BE2C (cell line): Measurements from ENCODE around the gene NFIC.
A peak's percentile ranks its signal among the peaks of the same experiment; 100 is the strongest.

ENCODE experiments used
- DNase-seq: peaks from one replicate; pipeline ENCODE4 v3.0.0-alpha.2; 2020
- H3K27me3 ChIP-seq: fragments of 250-450 bp; sonication (Bioruptor Pico); 2 replicates; pipeline ENCODE4 v1.5.1; 2020; ENCODE audit warnings: mild to moderate bottlenecking
- H3K36me3 ChIP-seq: fragments of 250-450 bp; sonication (Bioruptor Pico); 2 replicates; pipeline ENCODE4 v1.5.1; 2020; ENCODE audit warnings: mild to moderate bottlenecking
- H3K4me1 ChIP-seq: fragments of 250-450 bp; sonication (Bioruptor Pico); 2 replicates; pipeline ENCODE4 v1.5.1; 2020
- H3K4me3 ChIP-seq: 2 replicates; pipeline ENCODE4 v1.5.1; 2011; ENCODE audit warnings: low read depth, low read length
- H3K9me3 ChIP-seq: fragments of 250-450 bp; sonication (Bioruptor Pico); 2 replicates; pipeline ENCODE4 v1.5.1; 2020
- TF ChIP-seq, protein P1 (sequence below): IDR thresholded peaks from 2 replicates; pipeline ENCODE4 v1.5.1; 2012; ENCODE audit warnings: mild to moderate bottlenecking, low read depth, low read length

NFIC gene

GRCh38 chr19:3360421-3361383, 5.7 kb upstream of the NFIC start:
- Histone ChIP-seq H3K4me1 (peaks cover 5% of the 10 kb centered on the region), H3K27me3 (no peaks in the 10 kb centered on the region), H3K36me3 (no peaks in the 10 kb centered on the region), H3K4me3 (peak overlapping the region; percentile 83), H3K9me3 (no peaks in the 10 kb centered on the region)
- peak; percentile 70 for DNase-seq
- TF ChIP-seq, protein P1, sequence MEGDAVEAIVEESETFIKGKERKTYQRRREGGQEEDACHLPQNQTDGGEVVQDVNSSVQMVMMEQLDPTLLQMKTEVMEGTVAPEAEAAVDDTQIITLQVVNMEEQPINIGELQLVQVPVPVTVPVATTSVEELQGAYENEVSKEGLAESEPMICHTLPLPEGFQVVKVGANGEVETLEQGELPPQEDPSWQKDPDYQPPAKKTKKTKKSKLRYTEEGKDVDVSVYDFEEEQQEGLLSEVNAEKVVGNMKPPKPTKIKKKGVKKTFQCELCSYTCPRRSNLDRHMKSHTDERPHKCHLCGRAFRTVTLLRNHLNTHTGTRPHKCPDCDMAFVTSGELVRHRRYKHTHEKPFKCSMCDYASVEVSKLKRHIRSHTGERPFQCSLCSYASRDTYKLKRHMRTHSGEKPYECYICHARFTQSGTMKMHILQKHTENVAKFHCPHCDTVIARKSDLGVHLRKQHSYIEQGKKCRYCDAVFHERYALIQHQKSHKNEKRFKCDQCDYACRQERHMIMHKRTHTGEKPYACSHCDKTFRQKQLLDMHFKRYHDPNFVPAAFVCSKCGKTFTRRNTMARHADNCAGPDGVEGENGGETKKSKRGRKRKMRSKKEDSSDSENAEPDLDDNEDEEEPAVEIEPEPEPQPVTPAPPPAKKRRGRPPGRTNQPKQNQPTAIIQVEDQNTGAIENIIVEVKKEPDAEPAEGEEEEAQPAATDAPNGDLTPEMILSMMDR = no peak

GRCh38 chr19:3361384-3362216, 4.8 kb upstream of the NFIC start:
- Histone ChIP-seq H3K27me3 (no peaks in the 10 kb centered on the region), H3K4me3 (peak overlapping the region; percentile 83), H3K36me3 (no peaks in the 10 kb centered on the region), H3K9me3 (no peaks in the 10 kb centered on the region), H3K4me1 (peaks cover 5% of the 10 kb centered on the region)
- TF ChIP-seq, protein P1 = no peak
- no peak for DNase-seq

GRCh38 chr19:3362217-3362906, 4.0 kb upstream of the NFIC start:
- DNase-seq = no peak
- H3K4me3 ChIP-seq = no peak overlapping the region
- H3K27me3 ChIP-seq = no peaks in the 10 kb centered on the region
- peaks cover 5% of the 10 kb centered on the region for H3K4me1 ChIP-seq
- TF ChIP-seq, protein P1 = no peak
- no peaks in the 10 kb centered on the region for H3K9me3 ChIP-seq
- H3K36me3 ChIP-seq = no peaks in the 10 kb centered on the region

GRCh38 chr19:3363841-3364500, 2.4 kb upstream of the NFIC start:
- H3K4me1 ChIP-seq = peaks cover 6% of the 10 kb centered on the region
- H3K27me3 ChIP-seq = no peaks in the 10 kb centered on the region
- H3K9me3 ChIP-seq = no peaks in the 10 kb centered on the region
- TF ChIP-seq, protein P1 = no peak
- H3K36me3 ChIP-seq = no peaks in the 10 kb centered on the region
- DNase-seq = no peak
- H3K4me3 ChIP-seq = no peak overlapping the region

GRCh38 chr19:3364501-3364858, 1.9 kb upstream of the NFIC start:
- H3K4me3 ChIP-seq = no peak overlapping the region
- no peaks in the 10 kb centered on the region for H3K9me3 ChIP-seq
- no peaks in the 10 kb centered on the region for H3K27me3 ChIP-seq
- DNase-seq = no peak
- no peaks in the 10 kb centered on the region for H3K36me3 ChIP-seq
- H3K4me1 ChIP-seq = peaks cover 10% of the 10 kb centered on the region
- TF ChIP-seq, protein P1 = no peak
